ENCODE results near the gene SIGLEC12.

Gene SIGLEC12

DNA sequence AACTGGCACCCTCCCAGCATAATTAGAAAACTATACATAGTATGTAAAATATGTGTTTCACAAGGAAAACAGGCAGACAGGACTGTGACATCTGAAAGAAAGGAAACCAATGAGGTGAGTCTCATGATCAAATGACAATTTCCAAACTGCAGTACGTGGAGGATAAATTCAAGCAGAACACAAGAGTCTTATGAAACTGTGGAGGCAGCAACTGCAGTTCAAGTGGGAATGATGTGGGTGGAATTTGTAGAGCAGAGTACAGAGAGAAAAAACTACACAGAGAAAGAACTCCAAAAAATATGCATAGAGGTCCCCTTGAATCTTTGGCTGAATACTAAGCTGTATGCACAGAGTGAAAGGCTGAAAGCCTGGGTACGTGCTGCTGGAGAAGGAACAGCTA lies 20.2 kb upstream of the SIGLEC12 start:
- no peak overlapping the region for H3K4me3 ChIP-seq (ENCODE audit: low read length)
- TF ChIP-seq CTCF (conservative IDR thresholded peaks at IDR 0.05; ENCODE audit: low read length) = no peak
- no peak for DNase-seq (ENCODE audit: low read depth)

GRCh38 chr19:51521357-51521756 lies 19.8 kb upstream of the SIGLEC12 start:
- no peak for TF ChIP-seq CTCF (conservative IDR thresholded peaks at IDR 0.05; ENCODE audit: low read length)
- no peak overlapping the region for H3K4me3 ChIP-seq (ENCODE audit: low read length)
- no peak for DNase-seq (ENCODE audit: low read depth)

GRCh38 chr19:51520728-51521127 lies 19.1 kb upstream of the SIGLEC12 start:
- no peak for TF ChIP-seq CTCF (conservative IDR thresholded peaks at IDR 0.05; ENCODE audit: low read length)
- DNase-seq (ENCODE audit: low read depth) = no peak
- no peak overlapping the region for H3K4me3 ChIP-seq (ENCODE audit: low read length)

- TF ChIP-seq CTCF (conservative IDR thresholded peaks at IDR 0.05; ENCODE audit: low read length) = peak; percentile 81
- peak; percentile 56 for DNase-seq (ENCODE audit: low read depth)
- no peak overlapping the region for H3K4me3 ChIP-seq (ENCODE audit: low read length)
Observed at GRCh38 chr19:51514866-51515481, 13.4 kb upstream of the SIGLEC12 start.

- DNase-seq (ENCODE audit: low read depth) = no peak
- TF ChIP-seq CTCF (conservative IDR thresholded peaks at IDR 0.05; ENCODE audit: low read length) = no peak
- no peak overlapping the region for H3K4me3 ChIP-seq (ENCODE audit: low read length)
Observed at GRCh38 chr19:51513968-51514367, 12.4 kb upstream of the SIGLEC12 start.

- no peak for DNase-seq (ENCODE audit: low read depth)
- peak; percentile 25 for TF ChIP-seq CTCF (conservative IDR thresholded peaks at IDR 0.05; ENCODE audit: low read length)
- no peak overlapping the region for H3K4me3 ChIP-seq (ENCODE audit: low read length)
Observed at GRCh38 chr19:51511353-51511752, 9.8 kb upstream of the SIGLEC12 start.

DNA sequence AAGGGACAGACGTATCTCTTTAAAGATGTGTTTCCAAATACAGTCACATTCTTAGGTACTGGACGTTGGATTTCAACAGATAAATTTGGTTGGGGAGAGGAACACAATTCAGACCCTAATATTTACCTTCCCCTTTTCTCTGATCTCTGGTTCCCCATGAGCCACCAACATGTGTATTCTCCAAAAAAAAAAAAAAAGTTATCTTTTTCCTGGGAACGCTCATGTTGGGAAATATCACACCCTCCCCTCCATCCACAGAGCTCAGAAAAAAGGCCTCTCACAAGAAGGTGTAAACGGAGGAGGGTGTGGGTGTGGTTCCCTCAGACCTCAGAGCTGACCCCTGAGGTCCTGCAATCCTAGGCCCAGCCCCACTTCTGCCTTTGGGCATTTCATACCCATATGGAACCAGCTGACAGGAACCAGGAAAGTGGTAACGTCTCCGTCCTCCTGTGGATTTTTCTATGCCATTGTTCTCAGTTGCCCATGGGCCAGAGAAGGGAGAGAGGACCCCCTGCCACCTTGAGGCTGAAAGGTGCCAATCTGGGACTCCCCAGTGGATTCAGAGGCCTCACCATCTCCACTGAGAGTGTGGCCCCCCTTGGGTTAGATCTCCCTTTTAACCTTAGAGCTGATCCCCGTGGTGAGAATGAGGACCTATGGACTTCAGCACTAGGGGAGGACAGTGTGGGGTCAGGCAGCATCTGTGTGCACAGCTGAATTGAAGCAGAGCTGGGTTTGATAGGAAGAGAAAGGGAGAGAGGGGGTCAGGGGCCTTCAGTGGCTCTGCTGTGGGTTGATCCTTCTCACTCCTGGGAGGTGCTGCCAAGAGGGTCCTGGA lies 8.4 kb upstream of the SIGLEC12 start:
- no peak for DNase-seq (ENCODE audit: low read depth)
- H3K4me3 ChIP-seq (ENCODE audit: low read length) = no peak overlapping the region

More for the DNA sequence above, 8.4 kb upstream of the SIGLEC12 start:
- no peak for TF ChIP-seq CTCF (conservative IDR thresholded peaks at IDR 0.05; ENCODE audit: low read length)
